Measurements from ENCODE around the gene PPFIA4.

Gene PPFIA4

DNA sequence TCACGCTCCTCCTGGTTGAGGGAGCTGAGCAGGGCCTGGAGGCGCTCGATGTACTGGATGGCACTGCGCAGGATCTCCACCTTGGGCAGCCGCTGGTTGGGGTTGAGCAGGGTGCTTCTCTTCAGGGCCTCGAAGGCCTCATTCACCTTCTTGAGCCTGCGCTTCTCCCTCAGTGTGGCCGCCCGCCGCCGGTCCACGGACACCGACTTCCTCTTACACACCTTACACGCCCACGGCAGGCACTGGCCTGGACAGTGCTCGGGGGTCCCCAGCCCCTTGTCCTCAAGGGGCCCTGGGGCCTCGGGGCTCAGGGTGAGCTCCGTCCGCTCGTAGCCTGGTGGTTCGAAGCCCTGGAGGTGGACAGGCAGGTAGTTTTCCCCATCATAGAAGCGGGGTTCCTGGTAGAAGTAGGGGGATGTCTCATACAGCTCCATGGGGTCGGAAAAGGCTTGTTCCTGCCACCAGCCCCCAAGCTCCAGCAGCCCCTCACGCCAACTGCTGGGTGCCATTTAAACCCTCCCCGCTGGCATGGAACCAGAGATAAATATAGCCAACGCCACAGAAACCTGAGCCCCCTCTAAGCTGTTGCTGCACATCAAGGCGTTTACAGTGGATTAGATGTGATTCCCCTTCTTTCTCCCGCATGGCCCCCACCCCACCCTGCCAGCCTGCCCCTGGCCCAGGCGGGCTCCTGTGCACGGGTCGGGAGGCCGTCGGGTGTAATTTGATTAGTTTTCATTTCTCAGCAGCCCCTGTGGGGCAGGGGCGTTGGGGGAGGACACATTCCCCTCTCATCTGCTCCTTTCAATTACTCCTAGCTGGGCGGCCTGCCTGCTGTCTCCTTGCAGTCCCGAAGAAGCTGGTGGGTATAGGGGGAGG, 59.5 kb downstream of the PPFIA4 start, which contains the start of gene MYOG:
MYOG (minus strand) TSS at position 485 of the 879 bp plus-strand sequence; CDS start at position 434, 51 bp downstream.
- DNase-seq: no peak

DNA sequence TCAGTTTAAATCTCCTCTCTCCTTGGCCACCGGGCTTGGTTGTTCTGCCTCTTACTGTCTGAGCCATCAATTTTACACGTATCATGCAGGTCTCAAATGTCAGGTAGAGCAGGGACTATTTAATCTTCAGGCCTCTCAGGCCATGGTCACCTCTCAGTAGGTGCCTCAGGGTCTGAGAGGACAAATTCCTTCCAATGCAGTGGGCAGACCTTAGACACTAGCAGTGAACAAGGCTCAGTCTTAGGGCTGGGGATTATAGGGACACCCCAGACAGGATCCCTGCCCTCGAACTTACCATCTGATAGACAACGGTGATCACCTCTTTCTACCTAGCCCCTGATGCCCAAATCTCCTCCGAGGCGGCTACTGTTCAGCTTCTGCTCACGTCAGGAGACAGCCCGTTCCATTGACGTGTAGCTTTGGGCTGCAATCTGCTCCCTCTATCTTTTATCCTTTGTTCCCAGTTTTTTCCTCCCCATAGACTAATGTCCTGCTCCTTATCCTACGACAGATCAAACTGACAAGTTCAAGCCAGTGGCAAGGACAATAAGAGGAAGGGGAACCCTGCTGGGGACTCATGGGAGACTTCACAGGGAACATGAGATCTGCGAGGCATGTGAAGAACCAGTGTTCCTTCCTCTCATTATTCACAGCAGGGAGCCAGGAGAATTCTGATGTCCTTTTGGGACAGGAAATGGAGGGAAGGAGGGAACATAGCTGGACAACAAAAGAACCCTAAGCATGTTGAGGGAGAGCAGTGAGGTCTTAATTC, 60.9 kb downstream of the PPFIA4 start:
- DNase-seq: no peak

GRCh38 chr1:203088441-203088840, 62.1 kb downstream of the PPFIA4 start:
- DNase-seq: no peak

- no peak for DNase-seq
Measured at GRCh38 chr1:203089001-203089650, 62.8 kb downstream of the PPFIA4 start.

DNA sequence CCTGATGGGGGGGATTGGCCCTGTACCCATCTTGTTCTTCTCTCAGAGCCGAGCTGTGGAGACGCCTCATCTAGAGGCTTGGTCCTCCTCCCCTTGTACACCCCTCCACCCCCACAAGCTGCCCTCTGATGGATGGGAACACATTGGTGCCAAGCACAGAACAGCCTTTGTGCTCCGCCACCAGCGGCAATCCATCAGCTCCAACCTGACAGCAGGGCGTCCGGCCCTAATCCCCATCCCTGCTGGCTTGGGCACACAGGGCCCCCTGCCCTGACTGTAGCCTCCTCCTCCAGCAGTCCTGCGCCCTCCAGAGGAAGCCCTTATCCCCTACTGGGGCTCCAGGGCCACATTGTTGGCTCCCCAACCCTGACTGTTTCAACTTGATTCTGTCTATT, 63.4 kb downstream of the PPFIA4 start:
- no peak for DNase-seq

DNA sequence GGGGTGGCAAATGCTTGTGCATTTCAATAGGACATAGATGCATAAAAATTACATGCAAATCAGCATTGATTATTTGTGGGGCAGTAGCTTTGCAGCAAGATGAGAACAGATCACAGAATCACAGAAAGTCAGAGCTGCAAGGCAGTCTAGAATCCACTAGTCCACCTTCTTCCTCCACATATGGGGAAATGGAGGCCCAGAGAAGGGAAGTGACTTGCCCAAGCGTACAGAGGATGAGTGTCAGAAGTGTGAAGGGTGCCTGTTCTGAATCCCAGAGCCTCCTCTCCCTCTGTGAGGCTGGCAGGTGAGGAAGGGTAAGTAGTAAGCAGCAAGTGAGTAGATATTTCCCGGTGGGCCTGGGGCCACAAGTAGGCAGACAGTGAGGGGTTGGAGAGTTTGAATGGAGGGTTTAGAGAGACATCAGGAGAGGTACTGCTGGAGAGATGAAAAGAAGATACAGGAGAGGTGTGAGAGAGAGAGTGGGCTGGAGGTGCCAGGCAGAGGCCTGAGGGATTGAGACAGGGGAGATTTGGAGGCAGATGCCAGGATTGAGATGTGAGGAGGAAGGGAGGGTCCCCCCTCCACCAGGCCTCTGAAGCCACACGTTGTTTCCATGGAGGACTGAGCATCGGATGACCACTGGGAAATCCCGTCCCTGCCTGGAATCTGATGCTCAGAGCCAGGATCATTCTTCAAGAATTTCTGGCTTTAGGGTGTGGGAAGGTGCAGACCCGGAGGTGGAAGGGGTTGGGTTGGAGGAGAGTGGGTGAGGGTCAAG, 64.3 kb downstream of the PPFIA4 start:
- no peak for DNase-seq

- DNase-seq: no peak
Measured at GRCh38 chr1:203091199-203091477, 64.8 kb downstream of the PPFIA4 start.

- DNase-seq: no peak
Measured at GRCh38 chr1:203091761-203092330, 65.6 kb downstream of the PPFIA4 start.

DNA sequence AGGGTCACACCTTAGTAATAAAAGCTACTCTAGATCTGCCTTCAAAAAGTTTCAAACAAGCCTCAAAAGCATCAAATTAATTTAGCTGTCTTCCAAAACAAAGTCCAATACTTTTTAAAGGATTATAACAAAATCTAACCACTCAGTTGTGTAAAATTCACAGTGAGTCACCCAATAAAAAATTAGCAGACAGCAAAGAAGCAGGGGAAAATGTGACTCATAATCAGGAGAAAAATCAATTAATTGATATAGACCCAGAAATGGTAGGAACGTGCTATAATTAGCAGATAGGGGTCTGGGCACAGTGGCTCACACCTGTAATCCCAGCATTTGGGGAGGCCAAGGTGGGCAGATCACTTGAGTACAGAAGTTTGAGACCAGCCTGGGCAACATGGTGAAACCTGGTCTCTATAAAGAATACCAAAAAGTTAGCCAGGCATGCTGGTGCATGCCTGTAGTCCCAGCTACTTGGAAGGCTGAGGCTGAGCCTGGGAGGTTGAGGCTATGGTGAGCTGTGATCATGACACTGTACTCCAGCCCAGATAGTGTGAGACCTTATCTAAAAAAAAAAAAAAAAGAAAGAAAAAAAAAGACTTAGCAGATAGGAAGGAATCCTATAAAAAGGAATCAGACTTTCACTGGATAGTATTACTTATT, 67.6 kb downstream of the PPFIA4 start:
- DNase-seq: no peak

- no peak for DNase-seq
Measured at GRCh38 chr1:203095061-203095690, 68.9 kb downstream of the PPFIA4 start.

DNA sequence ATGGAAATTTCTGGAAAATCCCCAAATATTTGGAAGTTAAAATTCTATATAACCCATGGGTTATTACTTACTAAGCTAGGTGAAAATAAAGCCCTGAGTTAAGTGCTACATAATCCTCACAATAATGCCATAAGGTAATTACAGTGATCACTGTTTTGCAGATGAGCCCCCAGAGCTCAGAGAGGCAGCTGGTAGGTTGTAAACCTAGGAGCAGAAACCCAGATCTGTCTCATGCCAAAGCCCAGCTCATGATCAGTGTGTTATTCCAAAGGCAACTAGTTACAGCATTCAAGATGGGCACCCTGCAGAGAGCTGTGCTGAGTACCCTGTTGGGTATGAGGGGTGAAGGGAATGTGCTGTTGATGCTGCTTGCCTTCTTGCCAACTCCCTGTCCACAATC, 70.3 kb downstream of the PPFIA4 start:
- DNase-seq: no peak

DNA sequence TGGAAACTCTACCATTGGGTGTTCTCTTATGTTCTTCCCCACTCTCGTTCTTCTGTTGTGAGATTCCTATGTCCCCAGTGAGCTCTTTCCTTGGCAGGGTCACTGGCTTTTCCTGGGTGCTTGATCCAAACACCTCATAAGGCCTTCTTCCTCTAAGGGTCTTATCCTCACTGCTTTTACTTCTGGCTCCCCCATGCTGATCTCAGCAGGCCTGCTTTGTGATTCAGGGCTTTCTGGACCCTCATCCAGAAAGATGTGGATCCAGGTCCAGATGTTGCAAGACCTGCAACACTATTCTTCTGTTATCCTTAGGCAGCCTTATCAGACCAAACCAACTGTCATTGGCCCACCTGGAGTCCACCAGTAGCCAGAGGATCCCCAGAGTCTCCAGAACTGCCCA, 70.7 kb downstream of the PPFIA4 start:
- no peak for DNase-seq

DNA sequence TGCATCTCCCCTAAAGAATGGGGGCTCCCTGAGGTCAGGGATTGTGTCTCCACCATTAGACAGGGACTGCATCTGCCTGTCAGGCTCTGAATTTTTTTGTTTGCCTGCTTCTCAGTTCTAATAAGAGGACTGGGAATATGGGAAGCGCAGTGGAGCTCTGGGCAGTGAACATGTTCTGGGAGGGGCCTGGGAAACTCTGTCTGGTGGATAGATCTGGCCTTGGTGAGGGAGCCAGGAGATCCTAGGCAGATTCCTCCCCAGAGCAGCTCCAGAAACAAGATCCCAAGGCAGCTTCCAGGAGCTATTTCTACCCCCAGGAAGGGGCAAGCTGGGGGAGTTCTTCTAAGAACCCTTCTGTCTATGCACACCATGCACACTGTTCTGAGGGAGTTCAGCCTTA, 72.2 kb downstream of the PPFIA4 start:
- DNase-seq: no peak

GRCh38 chr1:203098914-203099520, 72.7 kb downstream of the PPFIA4 start:
- no peak for DNase-seq

GRCh38 chr1:203099805-203100515, 73.7 kb downstream of the PPFIA4 start:
- no peak for DNase-seq

GRCh38 chr1:203100516-203100869, 74.2 kb downstream of the PPFIA4 start:
- DNase-seq: no peak

- DNase-seq: no peak
Measured at GRCh38 chr1:203101813-203102634, 75.7 kb downstream of the PPFIA4 start.

- peak; percentile 18 for DNase-seq
Measured at GRCh38 chr1:203103216-203103615, 76.9 kb downstream of the PPFIA4 start.

DNA sequence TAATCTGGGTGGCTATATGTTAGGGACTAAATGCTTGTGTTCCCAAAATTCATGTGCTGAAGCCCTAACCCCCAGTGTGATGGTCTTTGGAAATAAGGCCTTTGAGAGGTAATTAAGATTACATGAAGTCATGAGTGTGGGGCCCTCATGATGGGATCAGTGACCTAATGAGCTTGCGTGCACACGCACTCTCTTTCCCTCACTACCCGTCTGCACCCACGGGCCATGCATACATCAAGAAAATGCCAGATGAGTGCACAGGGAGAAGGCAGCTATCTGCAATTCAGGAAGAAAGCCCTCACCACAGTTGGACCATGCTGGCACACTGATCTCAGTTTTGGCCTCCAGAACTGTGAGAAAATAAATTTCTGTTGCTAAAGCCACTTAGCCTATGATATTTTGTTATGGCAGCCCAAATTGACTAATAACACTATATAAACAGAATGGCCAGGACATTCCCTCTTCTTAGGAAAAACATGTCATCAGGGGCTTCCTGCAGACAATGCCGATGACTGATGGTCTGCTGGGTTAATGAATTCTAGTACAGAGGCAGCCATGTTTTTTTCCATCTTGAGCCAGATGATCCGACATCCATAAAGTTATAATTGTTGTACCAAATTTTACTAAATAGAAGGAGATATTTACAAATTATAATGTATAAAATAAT, 77.7 kb downstream of the PPFIA4 start:
- no peak for DNase-seq
